HEK293T (cell line): ENCODE data around the gene ITPA.

ENCODE experiments used
- ELF4 ChIP-seq: fragments of 450-650 bp; IDR thresholded peaks from 2 replicates; pipeline ENCODE4 v1.6.1; 2017; ENCODE audit warnings: antibody characterized with exemption
- FOXM1 ChIP-seq: fragments of 450-650 bp; IDR thresholded peaks from 2 replicates; pipeline ENCODE4 v1.6.1; 2017; ENCODE audit warnings: mild to moderate bottlenecking, borderline replicate concordance
- L3MBTL2 ChIP-seq: fragments of 450-650 bp; conservative IDR thresholded peaks from 2 replicates; pipeline ENCODE4 v1.6.1; 2016; ENCODE audit warnings: mild to moderate bottlenecking
- PKNOX1 ChIP-seq: fragments of 450-650 bp; IDR thresholded peaks from 2 replicates; pipeline ENCODE4 v1.6.1; 2016
- TARDBP ChIP-seq: fragments of 450-650 bp; IDR thresholded peaks from 2 replicates; pipeline ENCODE4 v1.6.1; 2016

- TF ChIP-seq ELF4, result no peak
- TF ChIP-seq PKNOX1, result no peak
- no peak for TF ChIP-seq L3MBTL2
- TF ChIP-seq TARDBP, result no peak
- no peak for TF ChIP-seq FOXM1
Measured at GRCh38 chr20:3221398-3222226, 12.3 kb downstream of the ITPA start.
